Chondrocyte (in vitro differentiated cells): ENCODE data around the gene HAUS3. TPM values are rescaled to one million over a fixed set of nuclear protein-coding genes. Genes with fewer than 3 reads are reported as not detected.

ENCODE experiments used
- DNase-seq: peaks from one replicate; pipeline ENCODE4 v3.0.0; 2021; ENCODE audit warnings: mixed read lengths, low spot score
- H3K27ac Mint-ChIP-seq: one replicate; pipeline ENCODE4 v1.8.0; 2021; ENCODE audit warnings: mild to moderate bottlenecking, moderate library complexity, mixed read lengths; ENCODE audit not compliant: unreplicated experiment
- H3K27me3 Mint-ChIP-seq: 2 replicates; pipeline ENCODE4 v1.8.0; 2021; ENCODE audit warnings: low read depth, mixed read lengths
- H3K36me3 Mint-ChIP-seq: 2 replicates; pipeline ENCODE4 v1.8.0; 2021; ENCODE audit warnings: low read depth, mixed read lengths
- H3K4me1 Mint-ChIP-seq: 2 replicates; pipeline ENCODE4 v1.8.0; 2021; ENCODE audit warnings: low read depth, mild to moderate bottlenecking, mixed read lengths
- H3K4me3 Mint-ChIP-seq: one replicate; pipeline ENCODE4 v1.8.0; 2021; ENCODE audit warnings: mild to moderate bottlenecking, moderate library complexity, mixed read lengths; ENCODE audit not compliant: unreplicated experiment
- H3K9me3 Mint-ChIP-seq: 2 replicates; pipeline ENCODE4 v1.8.0; 2021; ENCODE audit warnings: low read depth, mixed read lengths
- CTCF ChIP-seq: fragments of 200-600 bp; sonication (generic); IDR thresholded peaks from 2 replicates; pipeline ENCODE4 v1.5.0; 2021; ENCODE audit warnings: antibody characterized with exemption, mild to moderate bottlenecking, moderate library complexity
- total RNA-seq: library from RNA; stranded (reverse); gene quantifications from 3 replicates; pipeline ENCODE4 v1.2.1, GENCODE V29; 2021

The HAUS3 gene
- total RNA-seq, 1 donor from 2014 or later = 10.0 TPM

- Mint-ChIP-seq H3K9me3 (no peaks in the 10 kb centered on the region), H3K4me3 (no peak overlapping the region), H3K27me3 (no peaks in the 10 kb centered on the region), H3K27ac (no peak overlapping the region), H3K36me3 (peaks cover 10% of the 10 kb centered on the region), H3K4me1 (peaks cover 25% of the 10 kb centered on the region)
- no peak for TF ChIP-seq CTCF
- no peak for DNase-seq
Measured at GRCh38 chr4:2248044-2248780, 6.3 kb upstream of the HAUS3 start.

- Mint-ChIP-seq H3K9me3 (no peaks in the 10 kb centered on the region), H3K4me3 (no peak overlapping the region), H3K4me1 (peaks cover 26% of the 10 kb centered on the region), H3K27ac (no peak overlapping the region), H3K27me3 (no peaks in the 10 kb centered on the region), H3K36me3 (peaks cover 7% of the 10 kb centered on the region)
- no peak for TF ChIP-seq CTCF
- peak; percentile 92 for DNase-seq
Measured at GRCh38 chr4:2247128-2248043, 5.5 kb upstream of the HAUS3 start.

- no peaks in the 10 kb centered on the region for H3K9me3 Mint-ChIP-seq
Measured at GRCh38 chr4:2246384-2247127, 4.6 kb upstream of the HAUS3 start.

DNA sequence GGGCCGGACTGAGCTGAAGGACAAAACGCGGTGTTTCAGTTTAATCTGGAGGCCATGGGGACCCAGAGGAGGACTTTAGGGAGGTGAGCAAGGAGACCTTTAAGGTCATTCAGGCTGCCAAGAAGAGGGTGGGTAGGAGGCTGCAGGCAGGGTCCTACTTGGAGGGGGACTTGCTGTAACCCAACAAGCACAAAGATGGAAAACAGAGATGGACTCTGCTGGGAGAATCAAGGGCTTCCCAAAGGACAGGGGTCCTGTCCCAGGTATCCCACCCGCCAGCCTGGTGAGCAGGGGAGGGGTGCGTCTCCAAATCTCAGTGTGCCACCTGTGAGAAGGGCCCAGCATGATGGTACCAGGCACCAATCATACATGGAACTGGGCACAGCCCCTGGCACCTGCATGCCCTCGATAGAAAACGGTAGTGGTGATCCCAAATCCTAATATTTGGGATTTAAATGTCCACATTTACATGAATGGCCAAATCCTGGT lies 3.9 kb upstream of the HAUS3 start:
- H3K4me3 Mint-ChIP-seq = no peak overlapping the region

More at GRCh38 chr4:2246384-2247127, 4.6 kb upstream of the HAUS3 start:
- H3K4me3 Mint-ChIP-seq = no peak overlapping the region
- H3K4me1 Mint-ChIP-seq = peaks cover 28% of the 10 kb centered on the region
- no peak overlapping the region for H3K27ac Mint-ChIP-seq
- peaks cover 6% of the 10 kb centered on the region for H3K36me3 Mint-ChIP-seq
- no peaks in the 10 kb centered on the region for H3K27me3 Mint-ChIP-seq
- DNase-seq = peak; percentile 92
- TF ChIP-seq CTCF = no peak

More for the DNA sequence above, 3.9 kb upstream of the HAUS3 start:
- H3K27ac Mint-ChIP-seq = peak overlapping the region; percentile 76
- DNase-seq = no peak
- H3K36me3 Mint-ChIP-seq = peaks cover 6% of the 10 kb centered on the region
- no peak for TF ChIP-seq CTCF
- H3K4me1 Mint-ChIP-seq = peaks cover 34% of the 10 kb centered on the region
- H3K27me3 Mint-ChIP-seq = no peaks in the 10 kb centered on the region
- H3K9me3 Mint-ChIP-seq = no peaks in the 10 kb centered on the region
